Esophagus muscularis mucosa (tissue), 4 donors: ENCODE measurements around the gene CCDC183. TPM values are rescaled to one million over a fixed set of nuclear protein-coding genes. Genes with fewer than 3 reads are reported as not detected.
A peak's percentile ranks its signal among the peaks of the same experiment; 100 is the strongest.

Source experiments
- DNase-seq: peaks from one replicate; pipeline ENCODE4 v3.0.0-alpha.2; 2017; ENCODE audit errors: extremely low spot score
- H3K27ac ChIP-seq, 4 donors: fragments of 200-600 bp; sonication (generic); replicated peaks in 1 of 4; 1 replicate in 3 of 4; 2 replicates in 1 of 4; pipeline ENCODE4 v1.5.1; 2016 to 2019; ENCODE audit warnings: mild to moderate bottlenecking in 1 of 4
- H3K27me3 ChIP-seq, 4 donors: fragments of 200-600 bp; sonication (generic); one replicate each; pipeline versions ENCODE4 v1.5.1 to v1.6.0; 2016 to 2019
- H3K36me3 ChIP-seq, 4 donors: fragments of 200-600 bp; sonication (generic); one replicate each; pipeline ENCODE4 v1.5.1; 2016 to 2019
- H3K4me1 ChIP-seq, 4 donors: fragments of 200-600 bp; sonication (generic); one replicate each; pipeline ENCODE4 v1.5.1; 2016 to 2019
- H3K4me3 ChIP-seq, 4 donors: fragments of 200-600 bp; sonication (generic); 1 replicate in 2 of 4; 2 replicates in 2 of 4; pipeline ENCODE4 v1.5.1; 2016 to 2019; ENCODE audit warnings: mild to moderate bottlenecking in 4 of 4, moderate library complexity in 1 of 4
- H3K9me3 ChIP-seq, 4 donors: fragments of 200-600 bp; sonication (generic); 1 replicate in 3 of 4; 2 replicates in 1 of 4; pipeline ENCODE4 v1.5.1; 2016 to 2019
- EP300 ChIP-seq: sonication (generic); formaldehyde crosslinking; IDR thresholded peaks from one replicate; pipeline ENCODE4 v1.6.1; 2017; ENCODE audit warnings: antibody characterized with exemption
- POLR2A ChIP-seq: fragments of 450-650 bp; IDR thresholded peaks from one replicate; pipeline ENCODE4 v1.6.1; 2017; ENCODE audit warnings: antibody characterized with exemption, moderate library complexity, mild to moderate bottlenecking, low read depth
- POLR2AphosphoS5 ChIP-seq, 2 donors: sonication (generic); formaldehyde crosslinking; IDR thresholded peaks; one replicate each; pipeline ENCODE4 v1.6.1; 2017; ENCODE audit warnings: antibody characterized with exemption in 2 of 2
- WGBS: methylation state at CpG from one replicate; pipeline ENCODE4 v1.1.5; 2018; 5-methylcytosine and 5-hydroxymethylcytosine counted together
- intact Hi-C: fragments of 100-400 bp; cut with DNase I; formaldehyde crosslinking; loops from one replicate; pipeline ENCODE4 v1.15.1; 2023
- total RNA-seq, 4 donors: library from RNA; depleted of rRNA; stranded (reverse); fragments of >200 nt; gene quantifications; one replicate each; pipeline versions ENCODE4 v1.1.0 to v1.2.1, GENCODE V29; 2016
- TF ChIP-seq, protein P1 (sequence below), 3 experiments: fragments of 200-600 bp in 2 of 3; fragments of 450-650 bp in 1 of 3; sonication (generic) in 2 of 3; IDR thresholded peaks; one replicate each; pipeline ENCODE4 v1.5.1; 2017 to 2019; ENCODE audit warnings: antibody characterized with exemption in 3 of 3, mild to moderate bottlenecking in 2 of 3, moderate library complexity in 1 of 3

The CCDC183 gene
- total RNA-seq, 4 donors from 2014 or later: 0.33 to 2.5 (median 1.4) TPM

DNA sequence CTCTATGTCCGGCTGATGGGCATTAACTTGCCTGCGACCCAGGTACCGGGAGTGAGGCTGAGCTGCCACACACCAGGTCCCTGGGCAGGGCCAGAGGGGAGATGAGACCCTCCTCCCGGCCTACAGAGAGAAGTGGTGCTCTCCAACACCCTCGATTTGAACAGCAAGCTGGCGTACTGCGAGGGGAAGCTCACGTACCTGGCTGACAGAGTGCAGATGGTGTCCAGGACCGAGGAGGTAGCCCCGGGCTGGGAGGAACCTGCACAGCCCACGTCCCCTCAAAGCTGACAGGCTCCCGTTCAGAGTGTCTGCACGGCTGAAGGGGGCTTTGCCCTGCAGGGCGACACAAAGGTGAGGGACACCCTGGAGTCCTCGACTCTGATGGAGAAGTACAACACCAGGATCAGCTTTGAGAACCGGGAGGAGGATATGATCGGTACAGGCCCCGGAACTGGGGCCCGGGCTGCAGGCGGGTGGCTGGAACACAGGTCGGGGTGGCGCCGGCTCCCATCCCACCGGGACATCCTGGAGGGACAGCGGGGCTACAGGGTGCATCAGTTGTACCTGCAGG lies 10.6 kb downstream of the CCDC183 start:
- 63% methylated on average over 10 of the region's 25 CpGs for WGBS
- Histone ChIP-seq H3K4me3 (peak overlapping the region; percentile 98 to 100 (median 98)), H3K4me1 (peaks cover 28 to 48% (median 45%) of the 10 kb centered on the region in 4 donors), H3K36me3 (peaks cover 0 to 23% (median 10%) of the 10 kb centered on the region in 4 donors), H3K9me3 (no peaks in the 10 kb centered on the region), H3K27me3 (peaks cover 0 to 14% (median 5%) of the 10 kb centered on the region in 4 donors), H3K27ac (peak overlapping the region; percentile 87 to 93 (median 90))
- no peak for DNase-seq
- TF ChIP-seq, protein P1, sequence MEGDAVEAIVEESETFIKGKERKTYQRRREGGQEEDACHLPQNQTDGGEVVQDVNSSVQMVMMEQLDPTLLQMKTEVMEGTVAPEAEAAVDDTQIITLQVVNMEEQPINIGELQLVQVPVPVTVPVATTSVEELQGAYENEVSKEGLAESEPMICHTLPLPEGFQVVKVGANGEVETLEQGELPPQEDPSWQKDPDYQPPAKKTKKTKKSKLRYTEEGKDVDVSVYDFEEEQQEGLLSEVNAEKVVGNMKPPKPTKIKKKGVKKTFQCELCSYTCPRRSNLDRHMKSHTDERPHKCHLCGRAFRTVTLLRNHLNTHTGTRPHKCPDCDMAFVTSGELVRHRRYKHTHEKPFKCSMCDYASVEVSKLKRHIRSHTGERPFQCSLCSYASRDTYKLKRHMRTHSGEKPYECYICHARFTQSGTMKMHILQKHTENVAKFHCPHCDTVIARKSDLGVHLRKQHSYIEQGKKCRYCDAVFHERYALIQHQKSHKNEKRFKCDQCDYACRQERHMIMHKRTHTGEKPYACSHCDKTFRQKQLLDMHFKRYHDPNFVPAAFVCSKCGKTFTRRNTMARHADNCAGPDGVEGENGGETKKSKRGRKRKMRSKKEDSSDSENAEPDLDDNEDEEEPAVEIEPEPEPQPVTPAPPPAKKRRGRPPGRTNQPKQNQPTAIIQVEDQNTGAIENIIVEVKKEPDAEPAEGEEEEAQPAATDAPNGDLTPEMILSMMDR (IDR thresholded peaks at IDR 0.05): no peak
- TF ChIP-seq POLR2AphosphoS5 (IDR thresholded peaks at IDR 0.05): no peak
- no peak for TF ChIP-seq EP300
- no peak for TF ChIP-seq POLR2A
- intact Hi-C loops: no loop called here

DNA sequence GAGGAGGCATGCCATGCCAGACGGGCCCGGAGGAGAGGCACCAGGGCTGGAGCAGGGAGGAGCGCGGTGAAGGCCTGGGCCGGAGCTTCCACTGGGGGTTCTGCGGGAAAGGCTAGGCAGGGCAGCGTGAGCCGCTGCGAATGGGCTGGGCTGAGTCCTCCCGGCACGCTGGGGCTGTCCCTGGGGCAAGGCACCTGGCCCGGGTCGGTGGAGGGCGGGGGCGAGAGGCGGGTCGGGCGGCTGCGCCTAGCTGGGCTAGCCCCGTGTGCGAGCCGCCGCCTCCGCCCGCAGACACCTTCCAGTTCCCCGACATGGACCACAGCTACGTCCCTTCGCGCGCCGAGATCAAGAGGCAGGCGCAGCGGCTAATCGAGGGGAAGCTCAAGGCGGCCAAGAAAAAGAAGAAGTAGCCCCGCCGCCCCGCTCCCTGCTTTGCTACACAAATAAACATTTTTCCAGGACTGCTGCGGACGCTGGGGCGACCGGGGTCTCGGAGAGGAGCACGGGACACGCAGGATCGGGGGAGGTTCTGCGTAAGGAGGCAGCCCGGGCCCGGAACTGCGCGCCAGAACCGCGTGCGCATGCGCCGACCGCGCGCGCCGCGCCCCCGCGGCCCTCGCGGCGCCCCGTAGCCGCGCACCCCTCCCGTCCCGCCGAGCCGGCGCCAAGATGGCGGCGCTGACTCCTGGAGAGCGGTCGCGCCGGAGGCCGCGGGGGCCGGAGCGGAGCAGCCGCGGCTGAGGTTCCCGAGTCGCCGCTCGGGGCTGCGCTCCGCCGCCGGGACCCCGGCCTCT lies 11.3 kb downstream of the CCDC183 start, which contains the start of gene RABL6:
RABL6 (plus strand) TSS at position 668 of the 794 bp plus-strand sequence. CDS start 249 bp downstream, outside the sequence.
- peak; percentile 93 for DNase-seq
- WGBS: 1% methylated on average over 40 of the region's 96 CpGs

GRCh38 chr9:136808075-136808805 lies 12.1 kb downstream of the CCDC183 start:
- Histone ChIP-seq H3K4me1 (peaks cover 28 to 48% (median 45%) of the 10 kb centered on the region in 4 donors), H3K36me3 (peaks cover 0 to 31% (median 19%) of the 10 kb centered on the region in 4 donors), H3K9me3 (no peaks in the 10 kb centered on the region), H3K27ac (peak overlapping the region; percentile 87 to 93 (median 90)), H3K4me3 (peak overlapping the region; percentile 98 to 100 (median 98)), H3K27me3 (no peaks in the 10 kb centered on the region)
- no peak for TF ChIP-seq POLR2AphosphoS5 (IDR thresholded peaks at IDR 0.05)
- no peak for TF ChIP-seq EP300
- no peak for TF ChIP-seq POLR2A
- TF ChIP-seq, protein P1 (IDR thresholded peaks at IDR 0.05): no peak
- no peak for DNase-seq
- 0% methylated on average over 13 of the region's 93 CpGs for WGBS
- intact Hi-C loops: no loop called here

More for the DNA sequence above, 11.3 kb downstream of the CCDC183 start, which contains the start of gene RABL6:
- Histone ChIP-seq H3K4me3 (peak within 1 kb of the TSS; percentile 98 to 100 (median 98)), H3K36me3 (peaks cover 0 to 24% (median 12%) of the 10 kb centered on the region in 4 donors), H3K27me3 (peaks cover 0 to 6% (median under 1%) of the 10 kb centered on the region in 4 donors), H3K27ac (peak within 1 kb of the TSS; percentile 87 to 93 (median 90)), H3K9me3 (no peaks in the 10 kb centered on the region), H3K4me1 (peaks cover 28 to 48% (median 45%) of the 10 kb centered on the region in 4 donors)
- TF ChIP-seq POLR2AphosphoS5 (IDR thresholded peaks at IDR 0.05): peak; percentile 43 to 82
- TF ChIP-seq, protein P1 (IDR thresholded peaks at IDR 0.05): peak in 1 of 3 experiments; percentile 32
- TF ChIP-seq EP300: no peak
- TF ChIP-seq POLR2A: no peak
- intact Hi-C loops: no loop called here

- intact Hi-C loops: no loop called here
- Histone ChIP-seq H3K9me3 (no peaks in the 10 kb centered on the region), H3K27me3 (no peaks in the 10 kb centered on the region), H3K36me3 (peaks cover 0 to 33% (median 21%) of the 10 kb centered on the region in 4 donors), H3K4me1 (peaks cover 28 to 48% (median 45%) of the 10 kb centered on the region in 4 donors), H3K4me3 (peak overlapping the region; percentile 98 to 100 (median 98)), H3K27ac (peak overlapping the region; percentile 87 to 93 (median 90))
- DNase-seq: no peak
- no peak for TF ChIP-seq EP300
- TF ChIP-seq, protein P1 (IDR thresholded peaks at IDR 0.05): no peak
- no peak for TF ChIP-seq POLR2AphosphoS5 (IDR thresholded peaks at IDR 0.05)
- TF ChIP-seq POLR2A: no peak
- 6% methylated on average over 14 of the region's 14 CpGs for WGBS
Measured at GRCh38 chr9:136808806-136809158, 12.6 kb downstream of the CCDC183 start.
